Kasumi-1 (cell line): ENCODE results near the gene NFASC.

Experiments
- DNase-seq, 2 experiments: peaks; one replicate each; lab custom pipeline; 2025; lab: John Stamatoyannopoulos, UW

Gene NFASC

GRCh38 chr1:204859861-204860267, 10.8 kb upstream of the NFASC start:
- DNase-seq, result no peak

DNA sequence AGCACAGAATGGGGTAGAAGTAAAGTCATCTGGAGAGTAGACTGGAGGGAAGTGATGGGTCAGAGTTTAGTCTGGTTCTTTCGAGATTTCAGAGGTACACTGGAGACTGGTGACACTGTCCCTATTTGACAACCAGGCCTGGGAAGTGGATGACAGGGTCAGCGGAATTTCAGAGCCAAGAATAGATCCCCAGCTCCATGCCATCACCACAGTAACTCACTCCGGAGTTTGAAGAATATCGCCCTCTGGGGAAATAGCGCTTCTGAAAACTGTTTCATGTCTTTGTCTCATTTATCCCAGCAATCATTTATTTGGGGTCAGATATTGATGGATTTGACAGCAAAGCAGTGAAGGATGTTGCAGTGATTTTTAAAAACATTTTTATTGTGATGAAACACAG, 7.6 kb upstream of the NFASC start:
- no peak for DNase-seq

GRCh38 chr1:204863730-204864129, 6.9 kb upstream of the NFASC start:
- no peak for DNase-seq

- no peak for DNase-seq
Measured at GRCh38 chr1:204866051-204866596, 4.5 kb upstream of the NFASC start.

DNA sequence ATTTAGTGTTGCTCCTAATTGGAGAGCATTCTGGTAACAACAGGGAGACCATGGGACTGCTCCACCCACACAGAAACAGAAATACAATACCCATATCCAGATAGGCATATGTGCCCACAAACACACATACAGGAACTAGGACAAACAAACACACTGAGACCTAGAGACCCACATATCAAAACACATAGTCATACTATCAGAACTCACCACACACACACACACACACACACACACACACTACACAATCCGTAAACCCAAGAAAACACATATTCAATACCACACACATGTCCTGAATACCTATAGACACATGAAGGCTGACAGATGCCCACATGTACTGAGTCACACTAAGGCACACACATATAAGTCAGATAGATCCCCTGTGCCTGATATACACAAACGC, 3.5 kb upstream of the NFASC start:
- no peak for DNase-seq

DNA sequence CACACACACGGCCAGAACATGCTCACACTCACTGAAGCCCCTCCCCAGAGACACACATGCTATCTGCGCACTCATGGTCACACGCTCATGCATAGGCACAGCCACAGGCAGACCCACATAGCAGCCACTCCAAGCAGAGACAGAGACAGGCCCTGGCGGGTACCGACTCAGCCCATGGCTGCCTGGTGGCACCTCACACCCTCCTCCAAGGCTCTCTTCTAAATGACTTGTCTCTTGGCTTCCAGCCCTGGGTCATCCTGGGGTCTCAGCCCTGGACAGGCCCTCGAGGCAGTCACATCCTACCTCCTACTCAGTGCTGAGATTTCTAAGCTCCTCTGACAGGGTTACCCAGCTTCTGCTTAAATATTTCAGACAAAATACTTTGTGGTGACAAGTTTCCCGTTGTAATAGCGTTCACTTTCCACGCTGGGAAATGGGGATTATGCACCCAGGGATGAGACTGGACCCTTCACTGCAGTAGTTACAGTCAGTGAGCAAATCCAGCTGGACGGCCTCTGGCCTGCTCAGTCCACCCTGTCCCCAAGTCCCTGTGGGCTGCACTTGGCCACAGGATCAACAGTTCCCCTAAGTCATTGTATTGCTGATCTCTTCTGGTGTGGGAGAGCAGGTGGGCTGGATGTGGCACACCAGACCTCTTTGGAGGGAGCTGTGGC, 2.9 kb upstream of the NFASC start:
- DNase-seq, result no peak

DNA sequence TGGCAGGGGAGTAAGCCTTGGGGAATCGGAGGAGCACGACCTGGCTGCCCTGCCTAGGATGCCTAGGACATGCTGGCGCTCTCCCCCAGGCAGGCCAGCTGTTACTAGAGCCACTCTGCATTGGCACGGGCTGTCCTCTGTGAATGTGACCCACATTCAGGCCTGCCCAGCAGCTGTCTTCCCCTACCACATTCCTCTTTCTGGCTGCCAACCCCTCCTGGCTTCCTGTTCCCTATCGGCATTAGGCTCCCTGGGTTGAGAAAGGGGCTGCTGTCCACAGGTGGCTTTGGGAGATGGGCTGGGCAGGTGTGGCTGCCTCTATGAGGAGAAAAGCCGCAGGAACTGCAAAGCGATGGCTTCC, 2.3 kb upstream of the NFASC start:
- no peak for DNase-seq

- no peak for DNase-seq
Measured at GRCh38 chr1:204869097-204869496, 1.6 kb upstream of the NFASC start.

DNA sequence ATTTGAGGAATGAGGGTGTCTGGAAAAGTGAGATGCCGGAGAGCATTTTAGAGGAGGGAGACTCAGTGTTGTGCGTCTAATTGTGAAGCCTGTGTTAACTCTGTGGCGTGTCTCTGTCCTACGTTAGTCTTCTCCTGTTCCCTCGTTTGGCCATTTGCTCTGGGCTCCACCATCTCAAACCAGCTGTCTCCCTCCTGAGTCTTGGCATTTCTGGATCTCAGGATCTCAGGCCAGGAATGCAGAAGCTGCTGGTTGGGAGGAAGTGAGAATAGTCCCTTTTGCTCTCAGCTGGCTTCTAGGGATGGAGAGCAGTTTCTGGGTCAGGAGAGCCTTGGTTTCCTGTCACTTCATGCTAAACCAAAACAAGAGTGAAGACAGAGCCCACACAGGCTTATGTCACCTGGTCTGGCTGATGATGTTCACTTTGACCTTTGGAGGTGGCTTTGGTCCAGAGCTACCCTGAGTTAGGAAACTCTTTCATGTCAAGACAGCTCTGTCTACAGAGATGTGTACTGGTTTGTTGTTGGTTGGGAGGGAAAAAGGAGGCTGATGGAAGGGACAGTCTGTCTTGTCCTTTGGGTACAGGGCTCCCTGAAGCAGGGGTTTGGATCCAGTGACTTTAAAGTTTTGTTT, 859 bp downstream of the NFASC start:
- no peak for DNase-seq

- no peak for DNase-seq
Measured at GRCh38 chr1:204872262-204872881, 1.7 kb downstream of the NFASC start.

DNA sequence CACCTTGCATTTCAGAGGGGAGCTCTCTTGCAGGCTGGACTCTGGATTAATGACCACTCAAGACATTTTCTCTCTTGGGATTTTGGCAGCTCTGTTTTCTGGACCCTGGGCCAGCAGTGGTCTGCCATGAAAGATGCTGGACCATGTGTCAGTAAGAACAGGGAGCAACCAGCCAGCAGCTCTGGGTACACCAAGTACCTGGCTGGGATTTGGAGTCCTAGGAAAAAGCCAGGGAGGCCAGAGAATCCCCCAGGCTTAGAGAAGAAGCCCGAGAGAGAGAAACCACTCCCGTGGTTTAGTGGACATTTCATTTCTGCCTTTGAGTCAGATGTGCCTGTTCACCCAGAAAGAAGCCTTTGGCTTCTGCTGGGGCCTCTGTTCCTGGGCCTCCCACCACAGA, 2.5 kb downstream of the NFASC start:
- DNase-seq, result no peak

DNA sequence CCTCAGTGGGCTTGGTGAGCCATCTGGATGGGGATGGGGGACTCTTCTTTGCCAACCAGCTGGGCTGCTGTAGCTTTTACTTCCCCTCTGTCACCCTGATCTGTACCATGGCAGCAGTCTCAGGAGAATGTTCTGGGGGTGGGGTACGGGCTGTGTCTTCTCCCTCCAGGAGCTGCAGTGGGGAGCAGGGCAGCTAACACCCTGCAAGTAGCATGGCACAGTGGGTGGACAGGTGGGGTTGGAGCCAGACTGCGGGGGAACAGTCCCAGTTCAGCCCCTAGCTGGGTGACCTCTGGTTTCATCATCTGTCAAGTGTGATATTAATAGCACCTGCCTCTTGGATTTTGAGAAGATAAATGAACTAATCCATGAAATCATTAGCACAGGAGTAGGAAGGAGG, 3.1 kb downstream of the NFASC start:
- no peak for DNase-seq

- DNase-seq, result no peak
Measured at GRCh38 chr1:204874274-204874673, 3.6 kb downstream of the NFASC start.

DNA sequence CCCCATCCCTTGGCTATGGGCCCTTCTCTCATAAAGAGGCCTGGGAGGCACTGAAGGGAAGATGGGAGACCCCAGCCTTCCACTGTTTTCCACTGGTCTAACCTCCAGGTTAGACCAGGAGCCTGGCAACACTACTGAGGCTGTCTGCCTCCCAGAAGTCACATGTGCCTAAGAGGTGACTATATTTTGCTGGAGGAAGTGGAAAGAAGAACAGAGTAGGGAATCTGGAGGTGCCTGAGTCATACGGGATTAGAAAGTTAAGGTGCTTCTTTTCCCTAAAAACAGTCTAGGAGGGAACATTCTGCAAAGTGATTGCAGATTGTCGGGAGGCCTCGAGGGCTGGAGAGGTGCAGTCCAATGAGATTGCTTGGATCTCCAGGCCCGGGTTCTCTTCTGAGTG, 4.6 kb downstream of the NFASC start:
- no peak for DNase-seq

DNA sequence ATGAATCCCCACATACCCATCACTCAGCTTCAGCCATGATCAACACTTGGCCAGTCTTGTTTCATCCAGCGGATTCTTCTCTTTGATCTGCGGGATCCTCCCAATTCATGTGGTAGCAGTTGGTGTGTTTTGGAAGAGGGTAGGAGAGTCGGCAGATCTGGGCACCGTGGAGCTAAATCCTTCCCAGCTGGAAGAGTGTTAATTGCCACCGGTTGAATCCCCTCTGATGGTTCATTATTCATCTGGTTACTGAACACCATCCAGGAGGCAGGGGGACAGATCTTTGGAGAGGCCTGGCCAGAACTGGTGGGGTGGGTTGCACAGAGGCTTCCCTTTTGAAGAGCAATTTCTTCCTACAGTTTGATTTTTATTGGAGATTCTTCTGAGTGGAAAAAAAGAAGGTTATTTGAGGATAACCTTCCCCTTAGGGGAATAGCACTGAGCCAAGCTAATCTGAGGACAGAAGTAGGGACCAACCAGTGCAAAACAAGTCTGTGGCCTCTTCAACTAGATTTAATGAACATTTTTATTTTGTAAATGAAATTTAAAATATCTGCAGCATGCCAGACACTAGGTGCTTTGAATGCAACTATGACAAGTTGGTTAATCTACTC, 8.1 kb downstream of the NFASC start:
- DNase-seq, result no peak

GRCh38 chr1:204879351-204879750, 8.7 kb downstream of the NFASC start:
- DNase-seq, result no peak

GRCh38 chr1:204880906-204881305, 10.2 kb downstream of the NFASC start:
- DNase-seq, result no peak

DNA sequence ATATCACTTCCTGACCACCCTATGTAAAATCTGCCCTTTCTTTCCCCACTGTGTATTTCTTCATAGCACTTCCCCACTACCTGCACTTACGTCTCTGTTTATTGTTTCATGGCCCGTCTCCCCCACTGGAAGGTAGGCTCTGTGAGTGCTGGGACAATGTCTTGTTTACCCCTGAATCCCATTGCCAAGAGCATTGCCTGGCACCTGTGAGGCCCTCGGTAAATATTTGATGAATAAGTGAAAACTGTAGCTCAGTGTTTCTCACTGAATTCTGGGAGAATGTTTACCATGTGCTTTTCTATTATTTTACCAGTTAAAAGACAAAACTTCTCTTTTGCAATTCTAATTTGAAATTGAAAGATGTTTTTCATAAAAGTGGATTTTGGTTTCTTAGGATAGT, 11.8 kb downstream of the NFASC start:
- DNase-seq, result no peak

GRCh38 chr1:204883405-204883804, 12.7 kb downstream of the NFASC start:
- no peak for DNase-seq

DNA sequence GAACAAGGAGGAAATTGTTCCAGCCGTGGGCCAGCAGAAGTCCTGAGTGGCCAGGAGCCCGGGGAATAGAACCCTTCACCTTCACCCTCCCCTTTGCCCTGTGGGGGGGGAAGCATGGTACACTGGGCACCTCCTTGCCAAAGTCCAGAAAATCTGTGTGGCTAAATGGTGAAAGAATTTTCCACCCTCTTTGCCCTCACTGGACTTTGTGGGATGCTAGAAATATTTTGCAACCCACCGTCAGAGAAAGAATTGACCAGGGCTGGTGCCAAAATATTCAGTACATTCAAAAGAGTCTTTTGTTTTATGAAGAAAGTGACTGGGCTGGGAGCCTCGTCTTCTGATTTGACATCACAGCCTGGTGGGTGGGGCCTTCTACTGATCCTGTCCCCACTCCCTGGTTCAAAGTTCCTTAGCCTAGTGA, 14.6 kb downstream of the NFASC start:
- DNase-seq, result no peak

DNA sequence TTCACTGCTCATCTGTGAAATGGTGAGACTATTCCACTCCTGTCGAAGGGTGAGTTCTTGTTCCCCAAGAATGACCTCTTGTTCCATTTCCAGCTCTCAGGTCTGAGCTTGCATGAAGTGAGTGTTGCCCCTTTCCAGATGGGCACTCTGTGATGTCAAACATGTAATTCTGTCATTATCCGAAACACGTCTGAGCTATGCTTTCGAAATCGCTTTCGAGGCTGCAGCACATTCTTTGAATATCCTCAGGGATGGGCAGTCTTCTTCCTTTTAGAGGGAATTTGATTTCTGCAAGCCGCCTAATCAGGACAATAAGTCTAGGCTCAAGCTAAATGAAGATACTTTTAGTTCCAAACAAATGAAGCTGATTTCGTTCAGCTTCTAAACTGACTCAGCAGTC, 15.1 kb downstream of the NFASC start:
- no peak for DNase-seq

GRCh38 chr1:204887846-204888245, 17.2 kb downstream of the NFASC start:
- no peak for DNase-seq

- DNase-seq, result no peak
Measured at GRCh38 chr1:204888294-204888693, 17.6 kb downstream of the NFASC start.
